Mesenchymal stem cell (in vitro differentiated cells and primary cell): ENCODE data around the gene RRAS2.

Experiments
- DNase-seq: peaks from one replicate; pipeline ENCODE4 v3.0.0-alpha.2; 2013
- H2AFZ ChIP-seq: one replicate; pipeline ENCODE4 v1.6.1; 2013; ENCODE audit warnings: low read depth, mild to moderate bottlenecking, control low read depth, inconsistent platforms, low read length, moderate library complexity
- H2AK5ac ChIP-seq: 2 replicates; pipeline ENCODE4 v1.6.1; 2013; ENCODE audit warnings: low read length, moderate library complexity, mild to moderate bottlenecking, inconsistent platforms; ENCODE audit not compliant: severe bottlenecking
- H2BK120ac ChIP-seq: one replicate; pipeline ENCODE4 v1.6.1; 2013; ENCODE audit warnings: low read depth, mild to moderate bottlenecking, inconsistent platforms, low read length, moderate library complexity
- H2BK12ac ChIP-seq, 2 experiments: one replicate each; pipeline ENCODE4 v1.6.1; 2013; ENCODE audit warnings: inconsistent platforms in 2 of 2, low read length in 2 of 2, mild to moderate bottlenecking in 2 of 2, moderate library complexity in 2 of 2, control low read depth in 1 of 2
- H2BK15ac ChIP-seq: one replicate; pipeline ENCODE4 v1.6.1; 2013; ENCODE audit warnings: mild to moderate bottlenecking, low read depth, inconsistent platforms; ENCODE audit not compliant: poor library complexity, severe bottlenecking
- H2BK5ac ChIP-seq: 2 replicates; pipeline ENCODE4 v1.6.1; 2013; ENCODE audit warnings: low read depth, mild to moderate bottlenecking, low read length, control low read depth, inconsistent platforms; ENCODE audit not compliant: poor library complexity, severe bottlenecking
- H3K14ac ChIP-seq, 2 experiments: one replicate each; pipeline ENCODE4 v1.6.1; 2013; ENCODE audit warnings: inconsistent platforms in 2 of 2, low read length in 2 of 2, control low read depth in 1 of 2, mild to moderate bottlenecking in 1 of 2, moderate library complexity in 1 of 2
- H3K18ac ChIP-seq, 2 experiments: one replicate each; pipeline ENCODE4 v1.6.1; 2013; ENCODE audit warnings: inconsistent platforms in 2 of 2, low read length in 2 of 2, control low read depth in 1 of 2, low read depth in 1 of 2, mild to moderate bottlenecking in 1 of 2
- H3K23ac ChIP-seq, 2 experiments: one replicate each; pipeline ENCODE4 v1.6.1; 2013; ENCODE audit warnings: inconsistent platforms in 2 of 2, low read length in 2 of 2, mild to moderate bottlenecking in 2 of 2, moderate library complexity in 2 of 2, control low read depth in 1 of 2
- H3K27ac ChIP-seq: 2 replicates; pipeline ENCODE4 v1.5.1; 2013; ENCODE audit warnings: mild to moderate bottlenecking, moderate library complexity, low read length, control low read depth, inconsistent platforms; ENCODE audit not compliant: poor library complexity, severe bottlenecking
- H3K27me3 ChIP-seq, 2 experiments: 2 replicates each; pipeline versions ENCODE4 v1.6.1 to v1.7.0; 2013; ENCODE audit warnings: low read length in 2 of 2, mild to moderate bottlenecking in 2 of 2, moderate library complexity in 2 of 2, control low read depth in 1 of 2, inconsistent platforms in 1 of 2; ENCODE audit not compliant: control insufficient read depth in 1 of 2, insufficient read depth in 1 of 2
- H3K36me3 ChIP-seq, 2 experiments: 2 replicates each; pipeline versions ENCODE4 v1.6.1 to v1.7.0; 2013; ENCODE audit warnings: low read length in 2 of 2, control low read depth in 1 of 2, inconsistent platforms in 1 of 2, low read depth in 1 of 2, mild to moderate bottlenecking in 1 of 2; ENCODE audit not compliant: insufficient read depth in 2 of 2, control insufficient read depth in 1 of 2
- H3K4ac ChIP-seq, 2 experiments: one replicate each; pipeline ENCODE4 v1.6.1; 2013; ENCODE audit warnings: inconsistent platforms in 2 of 2, low read length in 2 of 2, mild to moderate bottlenecking in 2 of 2, moderate library complexity in 2 of 2, control low read depth in 1 of 2, low read depth in 1 of 2
- H3K4me1 ChIP-seq: 2 replicates; pipeline ENCODE4 v1.6.1; 2013; ENCODE audit warnings: low read depth, low read length, control low read depth; ENCODE audit not compliant: control insufficient read depth, insufficient read depth
- H3K4me2 ChIP-seq: 2 replicates; pipeline ENCODE4 v1.6.1; 2013; ENCODE audit warnings: low read length, mild to moderate bottlenecking, inconsistent platforms; ENCODE audit not compliant: poor library complexity, severe bottlenecking
- H3K4me3 ChIP-seq, 2 experiments: 2 replicates each; pipeline versions ENCODE4 v1.5.1 to v1.7.0; 2013; ENCODE audit warnings: low read length in 2 of 2, mild to moderate bottlenecking in 2 of 2, control low read depth in 1 of 2, low read depth in 1 of 2; ENCODE audit not compliant: insufficient read depth in 1 of 2
- H3K79me1 ChIP-seq: replicated peaks from 2 replicates; pipeline ENCODE4 v1.6.1; 2013; ENCODE audit warnings: mild to moderate bottlenecking, control low read depth, low read length, inconsistent platforms; ENCODE audit not compliant: poor library complexity, severe bottlenecking
- H3K9ac ChIP-seq: 2 replicates; pipeline ENCODE4 v1.7.0; 2013; ENCODE audit warnings: mild to moderate bottlenecking, low read length, moderate library complexity
- H3K9me3 ChIP-seq: 2 replicates; pipeline ENCODE4 v1.7.0; 2013; ENCODE audit warnings: mild to moderate bottlenecking, low read length; ENCODE audit not compliant: control insufficient read depth
- H4K8ac ChIP-seq: one replicate; pipeline ENCODE4 v1.6.1; 2013; ENCODE audit warnings: inconsistent platforms, mild to moderate bottlenecking, low read length, moderate library complexity
- H4K91ac ChIP-seq: one replicate; pipeline ENCODE4 v1.6.1; 2013; ENCODE audit warnings: mild to moderate bottlenecking, low read length, inconsistent platforms
- WGBS: methylation state at CpG from one replicate; pipeline ENCODE4 v1.1.7; 2013; ENCODE audit warnings: mixed read lengths; 5-methylcytosine and 5-hydroxymethylcytosine counted together

Gene RRAS2

GRCh38 chr11:14342906-14343305, 16.1 kb downstream of the RRAS2 start:
- no peak overlapping the region for H3K9ac ChIP-seq
- no CpG with 5 or more reads among the region's 1 CpG for WGBS
- no peak overlapping the region for H2BK12ac ChIP-seq
- peaks cover 7% of the 10 kb centered on the region for H3K4me1 ChIP-seq
- no peak overlapping the region for H2BK15ac ChIP-seq
- H3K79me1 ChIP-seq, result no peaks in the 10 kb centered on the region
- H3K18ac ChIP-seq, result no peak overlapping the region
- no peak overlapping the region for H2BK5ac ChIP-seq
- no peak overlapping the region for H4K91ac ChIP-seq
- peak; percentile 68 for DNase-seq
- no peak overlapping the region for H4K8ac ChIP-seq
- H3K36me3 ChIP-seq, result peaks cover 0 to 4% of the 10 kb centered on the region in 2 experiments
- H3K27me3 ChIP-seq, result no peaks in the 10 kb centered on the region
- no peak overlapping the region for H2BK120ac ChIP-seq
- H3K27ac ChIP-seq, result no peak overlapping the region
- H3K4me2 ChIP-seq, result no peak overlapping the region
- H3K9me3 ChIP-seq, result no peaks in the 10 kb centered on the region
- no peak overlapping the region for H3K4me3 ChIP-seq
- no peak overlapping the region for H3K23ac ChIP-seq
- no peak overlapping the region for H2AK5ac ChIP-seq
- H3K14ac ChIP-seq, result no peak overlapping the region
- H3K4ac ChIP-seq, result no peak overlapping the region
- H2AFZ ChIP-seq, result no peak overlapping the region

DNA sequence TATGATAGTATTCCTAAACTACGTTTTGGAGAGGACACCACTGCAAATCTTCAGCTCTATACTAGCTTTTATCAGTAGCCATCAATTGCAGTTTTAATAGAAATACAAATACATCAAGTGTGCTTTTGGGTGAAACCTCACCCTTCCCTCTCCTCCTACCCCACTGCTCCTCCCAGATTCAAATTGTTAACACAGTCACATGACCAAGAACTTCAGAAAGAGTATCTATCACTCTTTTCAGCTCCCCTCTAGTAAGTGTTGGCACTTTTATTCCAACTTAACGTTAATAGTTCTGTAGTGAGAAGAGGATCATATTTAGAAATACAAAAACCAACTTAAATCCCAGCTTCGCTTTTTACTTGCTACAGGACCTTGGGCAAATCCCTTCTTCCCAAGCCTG, 17.0 kb downstream of the RRAS2 start:
- Histone ChIP-seq H3K79me1 (no peaks in the 10 kb centered on the region), H3K36me3 (peaks cover 0 to 4% of the 10 kb centered on the region in 2 experiments), H2AK5ac (no peak overlapping the region), H3K4me2 (no peak overlapping the region), H2BK12ac (no peak overlapping the region), H3K27me3 (no peaks in the 10 kb centered on the region), H3K4ac (no peak overlapping the region), H3K14ac (no peak overlapping the region), H3K4me1 (peaks cover 7% of the 10 kb centered on the region), H2BK120ac (no peak overlapping the region), H3K4me3 (no peak overlapping the region), H3K27ac (no peak overlapping the region), H3K9ac (no peak overlapping the region), H4K8ac (no peak overlapping the region), H2BK15ac (no peak overlapping the region), H3K18ac (no peak overlapping the region), H3K23ac (no peak overlapping the region), H2BK5ac (no peak overlapping the region), H2AFZ (no peak overlapping the region), H3K9me3 (peaks cover 3% of the 10 kb centered on the region), H4K91ac (no peak overlapping the region)
- WGBS, result 36% methylated on average over 1 of the region's 3 CpGs
- DNase-seq, result no peak

- Histone ChIP-seq H2AFZ (no peak overlapping the region), H3K4ac (no peak overlapping the region), H3K14ac (no peak overlapping the region), H3K18ac (no peak overlapping the region), H3K9ac (no peak overlapping the region), H3K4me1 (peaks cover 9% of the 10 kb centered on the region), H3K79me1 (no peaks in the 10 kb centered on the region), H3K9me3 (peaks cover 3% of the 10 kb centered on the region), H4K91ac (no peak overlapping the region), H2BK5ac (no peak overlapping the region), H2BK15ac (no peak overlapping the region), H4K8ac (no peak overlapping the region), H3K4me3 (no peak overlapping the region), H2BK120ac (no peak overlapping the region), H2BK12ac (no peak overlapping the region), H2AK5ac (no peak overlapping the region), H3K27me3 (no peaks in the 10 kb centered on the region), H3K4me2 (no peak overlapping the region), H3K27ac (no peak overlapping the region), H3K23ac (no peak overlapping the region), H3K36me3 (no peaks in the 10 kb centered on the region)
- 48% methylated on average over 2 of the region's 2 CpGs for WGBS
- DNase-seq, result no peak
Measured at GRCh38 chr11:14340721-14341120, 18.3 kb downstream of the RRAS2 start.

DNA sequence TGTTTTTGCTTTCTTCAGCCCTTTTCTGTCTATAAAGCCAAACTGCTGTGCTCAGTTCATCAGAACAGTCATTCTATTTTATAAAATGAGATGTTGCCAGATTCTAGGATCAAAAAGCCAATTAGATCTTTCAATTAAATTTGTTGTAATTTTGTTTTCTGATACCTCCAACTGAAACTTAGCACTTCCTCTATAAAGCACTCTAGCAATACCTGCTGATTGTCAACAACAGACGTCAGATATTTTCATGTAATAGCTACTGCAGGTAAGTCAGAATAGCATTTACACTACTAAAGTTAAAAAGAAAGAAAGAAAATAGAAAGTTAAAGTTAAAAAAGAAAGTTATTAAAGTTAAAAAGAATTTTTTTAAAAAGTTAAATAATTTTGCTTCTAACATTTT, 19.6 kb downstream of the RRAS2 start:
- no peak overlapping the region for H2BK12ac ChIP-seq
- no peak overlapping the region for H3K18ac ChIP-seq
- no peaks in the 10 kb centered on the region for H3K27me3 ChIP-seq
- H2BK120ac ChIP-seq, result no peak overlapping the region
- no peak for DNase-seq
- peaks cover 9% of the 10 kb centered on the region for H3K4me1 ChIP-seq
- H3K36me3 ChIP-seq, result no peaks in the 10 kb centered on the region
- H3K4me3 ChIP-seq, result no peak overlapping the region
- H2BK15ac ChIP-seq, result no peak overlapping the region
- no peaks in the 10 kb centered on the region for H3K79me1 ChIP-seq
- H3K27ac ChIP-seq, result no peak overlapping the region
- H3K9ac ChIP-seq, result no peak overlapping the region
- no peak overlapping the region for H2AK5ac ChIP-seq
- H3K14ac ChIP-seq, result no peak overlapping the region
- no peak overlapping the region for H3K4ac ChIP-seq
- no peak overlapping the region for H2BK5ac ChIP-seq
- no peak overlapping the region for H3K23ac ChIP-seq
- H4K91ac ChIP-seq, result no peak overlapping the region
- no peak overlapping the region for H4K8ac ChIP-seq
- no CpG with 5 or more reads among the region's 1 CpG for WGBS
- H2AFZ ChIP-seq, result no peak overlapping the region
- no peak overlapping the region for H3K4me2 ChIP-seq
- H3K9me3 ChIP-seq, result peaks cover 3% of the 10 kb centered on the region
